IMR-90 (cell line): Measurements from ENCODE around the gene OR9A2. TPM values are rescaled to one million over a fixed set of nuclear protein-coding genes. Genes with fewer than 3 reads are reported as not detected.

Source experiments
- ATAC-seq: fragments of 200-7000 bp; cut with Tn5 transposase; 2 replicates; pipeline ENCODE4 v1.9.1; 2020; ENCODE audit warnings: low read depth, mild to moderate bottlenecking, moderate library complexity
- BruUV-seq: library from RNA; stranded (reverse); fragments of 400-500 nt; replicated peaks from 2 replicates; lab custom pipeline; 2021; lab: Mats Ljungman, UMichigan
- CTCF ChIA-PET: fragments of 300-600 bp; formaldehyde crosslinking; extraction: SDS; loops from one replicate; lab custom pipeline; 2021; ENCODE audit warnings: antibody characterized with exemption; lab: Yijun Ruan, JAX
- POLR2A ChIA-PET: fragments of 300-600 bp; sonication (Branson Sonifier 250); formaldehyde crosslinking; loops from one replicate; lab custom pipeline; 2022; ENCODE audit warnings: antibody characterized with exemption; ENCODE audit not compliant: unreplicated experiment; lab: Charles Lee
- DNase-seq: peaks from one replicate; pipeline ENCODE4 v3.0.0; 2013
- H2AFZ ChIP-seq: replicated peaks from 2 replicates; pipeline ENCODE3; 2013; ENCODE audit warnings: low read length, mild to moderate bottlenecking; ENCODE audit not compliant: poor library complexity
- H2AK5ac ChIP-seq: 2 replicates; pipeline ENCODE4 v1.6.1; 2013; ENCODE audit warnings: low read depth, low read length, inconsistent platforms
- H2AK9ac ChIP-seq: replicated peaks from 2 replicates; pipeline ENCODE3; 2013; ENCODE audit warnings: mild to moderate bottlenecking, low read depth, low read length, moderate library complexity; ENCODE audit not compliant: poor library complexity
- H2BK120ac ChIP-seq: 2 replicates; pipeline ENCODE4 v1.6.1; 2013; ENCODE audit warnings: low read depth, low read length, inconsistent platforms
- H2BK15ac ChIP-seq: 3 replicates; pipeline ENCODE4 v1.6.1; 2013; ENCODE audit warnings: low read depth, low read length, inconsistent platforms
- H2BK20ac ChIP-seq: 2 replicates; pipeline ENCODE4 v1.6.1; 2013; ENCODE audit warnings: low read depth, mild to moderate bottlenecking, inconsistent platforms, low read length, moderate library complexity
- H2BK5ac ChIP-seq: 2 replicates; pipeline ENCODE4 v1.6.1; 2013; ENCODE audit warnings: mild to moderate bottlenecking, low read depth, low read length, inconsistent platforms; ENCODE audit not compliant: poor library complexity, severe bottlenecking
- H3K14ac ChIP-seq: replicated peaks from 2 replicates; pipeline ENCODE4 v1.6.1; 2013; ENCODE audit warnings: low read depth, low read length, inconsistent platforms
- H3K18ac ChIP-seq: 2 replicates; pipeline ENCODE4 v1.6.1; 2013; ENCODE audit warnings: low read depth, low read length, control low read depth
- H3K23ac ChIP-seq: 2 replicates; pipeline ENCODE4 v1.6.1; 2013; ENCODE audit warnings: low read depth, low read length, inconsistent platforms
- H3K27ac ChIP-seq: 2 replicates; pipeline ENCODE4 v1.5.1; 2013; ENCODE audit warnings: mild to moderate bottlenecking, control low read depth, low read length; ENCODE audit not compliant: insufficient read depth
- H3K27me3 ChIP-seq: 2 replicates; pipeline ENCODE4 v1.6.1; 2013; ENCODE audit warnings: low read length; ENCODE audit not compliant: control insufficient read depth, insufficient read depth
- H3K36me3 ChIP-seq: 2 replicates; pipeline ENCODE4 v1.6.1; 2013; ENCODE audit warnings: low read length, mixed read lengths; ENCODE audit not compliant: control insufficient read depth, insufficient read depth
- H3K4ac ChIP-seq: 2 replicates; pipeline ENCODE4 v1.6.1; 2013; ENCODE audit warnings: low read depth, low read length, inconsistent platforms
- H3K4me1 ChIP-seq: 2 replicates; pipeline ENCODE4 v1.6.1; 2013; ENCODE audit warnings: low read length, mixed read lengths; ENCODE audit not compliant: control insufficient read depth, insufficient read depth
- H3K4me2 ChIP-seq: 2 replicates; pipeline ENCODE4 v1.6.1; 2013; ENCODE audit warnings: low read depth, mild to moderate bottlenecking, control low read depth, low read length, moderate library complexity
- H3K4me3 ChIP-seq: 2 replicates; pipeline ENCODE4 v1.5.1; 2013; ENCODE audit warnings: low read depth, mild to moderate bottlenecking, control low read depth, low read length, moderate library complexity; ENCODE audit not compliant: insufficient read depth
- H3K56ac ChIP-seq: 2 replicates; pipeline ENCODE4 v1.6.1; 2013; ENCODE audit warnings: low read length, inconsistent platforms; ENCODE audit not compliant: insufficient read depth; ENCODE audit errors: extremely low read depth
- H3K79me1 ChIP-seq, 2 experiments: 2 replicates each; pipeline ENCODE4 v1.6.1; 2013; ENCODE audit warnings: low read length in 2 of 2, inconsistent platforms in 1 of 2, low read depth in 1 of 2
- H3K9ac ChIP-seq: 2 replicates; pipeline ENCODE4 v1.6.1; 2013; ENCODE audit warnings: low read depth, low read length, control low read depth
- H3K9me1 ChIP-seq: 2 replicates; pipeline ENCODE4 v1.6.1; 2013; ENCODE audit warnings: low read length, inconsistent platforms; ENCODE audit not compliant: insufficient read depth
- H3K9me3 ChIP-seq: 2 replicates; pipeline ENCODE4 v1.6.1; 2013; ENCODE audit warnings: low read length; ENCODE audit not compliant: control insufficient read depth, insufficient read depth
- H4K20me1 ChIP-seq: 2 replicates; pipeline ENCODE4 v1.6.1; 2013; ENCODE audit warnings: low read length, inconsistent platforms; ENCODE audit not compliant: insufficient read depth
- H4K5ac ChIP-seq: 2 replicates; pipeline ENCODE4 v1.6.1; 2013; ENCODE audit warnings: mild to moderate bottlenecking, low read depth, low read length, control low read depth
- H4K8ac ChIP-seq, 2 experiments: 2 replicates each; pipeline ENCODE4 v1.6.1; 2013; ENCODE audit warnings: low read depth in 2 of 2, low read length in 2 of 2, control low read depth in 1 of 2, inconsistent platforms in 1 of 2
- H4K91ac ChIP-seq: 2 replicates; pipeline ENCODE4 v1.6.1; 2013; ENCODE audit warnings: low read depth, low read length, inconsistent platforms; ENCODE audit not compliant: insufficient read depth
- MXI1 ChIP-seq: IDR thresholded peaks from 2 replicates; pipeline ENCODE4 v1.6.1; 2012; ENCODE audit warnings: low read depth, mild to moderate bottlenecking, low read length, moderate library complexity, borderline replicate concordance
- WGBS, 2 experiments: methylation state at CpG; one replicate each; pipeline versions ENCODE4 v1.1.5 to v1.1.7; 2013; ENCODE audit warnings: missing lambda C conversion rate in 2 of 2; ENCODE audit not compliant: insufficient read length in 1 of 2; ENCODE audit errors: extremely low coverage in 2 of 2; 5-methylcytosine and 5-hydroxymethylcytosine counted together
- dilution Hi-C: fragments of 300-500 bp; cut with HindIII; formaldehyde crosslinking; loops from one replicate; pipeline ENCODE4 v1.14.3; 2018; ENCODE audit warnings: low sequenced_read_pairs; ENCODE audit not compliant: unreplicated experiment
- in situ Hi-C: fragments of 300-500 bp; cut with MboI; formaldehyde crosslinking; loops from 3 replicates; pipeline ENCODE4 v1.14.3; 2019; ENCODE audit warnings: low sequenced_read_pairs, inconsistent platforms, mixed read lengths
- intact Hi-C: fragments of 100-400 bp; cut with micrococcal nuclease; formaldehyde crosslinking; loops from 2 replicates; pipeline ENCODE4 v1.10.0; 2022
- polyA plus RNA-seq, 3 experiments: library from polyadenylated mRNA; depleted of rRNA; stranded (reverse); fragments of >200 nt; gene quantifications; 2 replicates each; pipeline ENCODE4 v1.2.3, GENCODE V29; 2012; ENCODE audit warnings: low replicate concordance in 1 of 3
- total RNA-seq: library from RNA; depleted of rRNA; stranded (reverse); fragments of >200 nt; gene quantifications from 2 replicates; pipeline ENCODE4 v1.2.3, GENCODE V29; 2012
- TF ChIP-seq, protein P1 (sequence below): conservative IDR thresholded peaks from 2 replicates; pipeline ENCODE4 v1.5.1; 2012; ENCODE audit warnings: mild to moderate bottlenecking, low read depth, low read length, improper control_type of control experiment

OR9A2 gene
- total and polyA plus RNA-seq, 2 of the 4 experiments (the other 2 are of a cell fraction), result not detected

DNA sequence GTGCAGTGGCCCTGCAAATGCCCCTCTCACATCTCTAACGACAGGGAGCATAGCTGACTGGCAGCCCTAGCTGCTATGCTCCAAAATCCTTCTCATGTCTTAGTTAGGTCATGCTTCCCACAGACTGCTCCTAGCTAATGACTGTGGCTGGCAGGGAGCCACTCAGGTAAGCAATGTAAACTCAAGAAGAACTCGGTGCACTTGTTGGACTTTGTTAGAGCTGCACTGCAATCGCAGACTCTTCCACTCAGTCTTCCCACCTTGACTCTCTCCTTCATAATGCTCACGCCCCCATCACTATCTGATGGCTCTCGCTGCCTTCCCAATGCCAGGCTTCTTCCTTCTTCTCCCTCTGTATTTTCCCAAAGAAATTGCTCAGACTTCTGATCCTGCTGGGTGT, 24.0 kb downstream of the OR9A2 start:
- Histone ChIP-seq H2AK9ac (no peak overlapping the region), H4K5ac (no peak overlapping the region), H3K9me1 (no peaks in the 10 kb centered on the region), H3K23ac (no peak overlapping the region), H3K27ac (no peak overlapping the region), H3K18ac (no peak overlapping the region), H3K36me3 (no peaks in the 10 kb centered on the region), H2BK15ac (no peak overlapping the region), H3K4me2 (peak overlapping the region; percentile 82), H4K20me1 (no peaks in the 10 kb centered on the region), H3K56ac (no peak overlapping the region), H4K8ac (no peak overlapping the region), H3K14ac (no peak overlapping the region), H3K27me3 (peaks cover 2% of the 10 kb centered on the region; the same call in 1 of the 2 replicates), H2BK120ac (no peak overlapping the region), H3K79me1 (no peaks in the 10 kb centered on the region), H3K9me3 (no peaks in the 10 kb centered on the region), H3K4me1 (no peaks in the 10 kb centered on the region), H2AFZ (peak overlapping the region; percentile 87), H3K4me3 (no peak overlapping the region; the same call in 1 of the 2 replicates), H2BK5ac (no peak overlapping the region), H2BK20ac (no peak overlapping the region), H2AK5ac (no peak overlapping the region), H3K4ac (no peak overlapping the region), H3K9ac (no peak overlapping the region), H4K91ac (no peak overlapping the region)
- dilution Hi-C loops, result no loop called here
- intact Hi-C loops, result loop anchor here (1.0 to 10.0 kb wide), 4 partner anchors 149 to 468 kb away; no protein-coding TSS in a partner anchor
- no peak for TF ChIP-seq MXI1
- TF ChIP-seq, protein P1, sequence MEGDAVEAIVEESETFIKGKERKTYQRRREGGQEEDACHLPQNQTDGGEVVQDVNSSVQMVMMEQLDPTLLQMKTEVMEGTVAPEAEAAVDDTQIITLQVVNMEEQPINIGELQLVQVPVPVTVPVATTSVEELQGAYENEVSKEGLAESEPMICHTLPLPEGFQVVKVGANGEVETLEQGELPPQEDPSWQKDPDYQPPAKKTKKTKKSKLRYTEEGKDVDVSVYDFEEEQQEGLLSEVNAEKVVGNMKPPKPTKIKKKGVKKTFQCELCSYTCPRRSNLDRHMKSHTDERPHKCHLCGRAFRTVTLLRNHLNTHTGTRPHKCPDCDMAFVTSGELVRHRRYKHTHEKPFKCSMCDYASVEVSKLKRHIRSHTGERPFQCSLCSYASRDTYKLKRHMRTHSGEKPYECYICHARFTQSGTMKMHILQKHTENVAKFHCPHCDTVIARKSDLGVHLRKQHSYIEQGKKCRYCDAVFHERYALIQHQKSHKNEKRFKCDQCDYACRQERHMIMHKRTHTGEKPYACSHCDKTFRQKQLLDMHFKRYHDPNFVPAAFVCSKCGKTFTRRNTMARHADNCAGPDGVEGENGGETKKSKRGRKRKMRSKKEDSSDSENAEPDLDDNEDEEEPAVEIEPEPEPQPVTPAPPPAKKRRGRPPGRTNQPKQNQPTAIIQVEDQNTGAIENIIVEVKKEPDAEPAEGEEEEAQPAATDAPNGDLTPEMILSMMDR, result no peak
- DNase-seq (no peak), ATAC-seq (no peak)
- BruUV-seq, result no TSS peak
- WGBS, 2 experiments, result 81% methylated on average over 2 of the region's 5 CpGs; no CpG with 5 or more reads in 1 of the 2 experiments
- CTCF ChIA-PET, result interaction anchor here (1.3 to 4.9 kb wide), 2 partner anchors 25 to 212 kb away, joined by 4 to 28 read pairs; no protein-coding TSS in a partner anchor
- in situ Hi-C loops, result loop anchor here (25.0 kb wide), 1 partner anchor 434 kb away; the partner anchor contains the start of gene TAS2R60
- POLR2A ChIA-PET, result no interaction called here
